ENCODE data around the gene PDCD5. TPM values are rescaled to one million over a fixed set of nuclear protein-coding genes. Genes with fewer than 3 reads are reported as not detected.

Gene PDCD5, protein sequence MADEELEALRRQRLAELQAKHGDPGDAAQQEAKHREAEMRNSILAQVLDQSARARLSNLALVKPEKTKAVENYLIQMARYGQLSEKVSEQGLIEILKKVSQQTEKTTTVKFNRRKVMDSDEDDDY
- 57.9 TPM for total RNA-seq

DNA sequence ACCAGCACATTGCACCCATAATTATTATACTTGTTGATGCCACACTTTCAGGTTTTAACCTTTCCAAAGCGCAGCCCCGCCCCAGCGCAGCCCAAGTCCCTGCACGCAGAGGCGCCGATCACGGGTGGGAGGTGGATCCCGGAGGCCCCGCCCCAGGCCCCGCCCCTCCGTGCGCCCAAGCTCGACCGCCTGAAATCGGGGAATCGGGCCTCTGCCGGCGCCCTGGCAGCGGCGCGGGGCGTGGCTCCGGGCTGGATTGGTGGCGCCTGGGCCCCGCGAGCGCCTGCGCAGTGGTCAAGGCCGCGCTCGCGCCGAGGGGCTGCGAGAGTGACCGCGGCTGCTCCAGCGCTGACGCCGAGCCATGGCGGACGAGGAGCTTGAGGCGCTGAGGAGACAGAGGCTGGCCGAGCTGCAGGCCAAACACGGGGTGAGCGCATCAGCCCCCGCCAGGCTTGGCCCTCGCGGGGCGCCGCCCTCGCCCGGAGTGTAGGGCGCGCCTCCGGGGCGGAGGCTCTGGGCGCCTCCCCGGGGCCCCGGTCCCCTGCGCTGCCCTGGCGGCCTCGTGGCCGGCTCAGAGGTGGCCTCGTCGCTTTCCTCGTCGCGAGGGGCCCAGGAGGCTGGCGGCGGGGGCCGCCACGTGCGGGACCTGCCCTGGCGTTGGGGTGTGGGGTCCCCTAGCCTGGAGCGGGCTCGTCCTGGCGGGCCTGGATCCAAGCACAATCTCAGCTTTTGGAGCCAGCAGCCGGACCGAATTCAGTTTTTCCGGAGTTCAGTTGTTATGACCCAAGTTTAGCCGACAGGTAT is at the start of gene PDCD5:
Gene PDCD5 (plus strand): TSS at position 290 of the 804 bp plus-strand sequence. CDS start 72 bp downstream, at position 362.

Other genes with a start within 250 kb of the PDCD5 start
- gene ZNF507, start 235.6 kb upstream of the PDCD5 start, total RNA-seq = 48.2 TPM
- gene DPY19L3, start 175.4 kb upstream of the PDCD5 start, total RNA-seq = 66.3 TPM
- gene ANKRD27, start 94.0 kb downstream of the PDCD5 start, total RNA-seq = 21.2 TPM
- 7.4 TPM for gene RGS9BP, start 94.7 kb downstream of the PDCD5 start, total RNA-seq
- 8.9 TPM for gene NUDT19, start 110.6 kb downstream of the PDCD5 start, total RNA-seq
- gene TDRD12, start 138.6 kb downstream of the PDCD5 start, total RNA-seq = 0.44 TPM

Measured in camera-type eye (tissue), 1 donor.